IMR-90 (cell line): Measurements from ENCODE around the gene DLGAP4.

Experiments
- CEBPB ChIP-seq: IDR thresholded peaks from 2 replicates; pipeline ENCODE4 v1.6.1; 2012; ENCODE audit warnings: low read depth, low read length, improper control_type of control experiment
- CHD1 ChIP-seq: IDR thresholded peaks from 2 replicates; pipeline ENCODE4 v1.6.1; 2012; ENCODE audit warnings: low read depth, low read length, improper control_type of control experiment
- CTCF ChIP-seq: conservative IDR thresholded peaks from 2 replicates; pipeline ENCODE4 v1.5.1; 2012; ENCODE audit warnings: mild to moderate bottlenecking, low read depth, low read length, improper control_type of control experiment
- MAZ ChIP-seq: IDR thresholded peaks from 2 replicates; pipeline ENCODE4 v1.6.1; 2012; ENCODE audit warnings: low read depth, mild to moderate bottlenecking, low read length, improper control_type of control experiment, moderate library complexity, borderline replicate concordance
- MXI1 ChIP-seq: IDR thresholded peaks from 2 replicates; pipeline ENCODE4 v1.6.1; 2012; ENCODE audit warnings: low read depth, mild to moderate bottlenecking, low read length, moderate library complexity, borderline replicate concordance
- POLR2A ChIP-seq: IDR thresholded peaks from 2 replicates; pipeline ENCODE4 v1.6.1; 2012; ENCODE audit warnings: mild to moderate bottlenecking, low read depth, low read length
- RAD21 ChIP-seq: IDR thresholded peaks from 2 replicates; pipeline ENCODE4 v1.6.1; 2012; ENCODE audit warnings: low read length, improper control_type of control experiment
- RCOR1 ChIP-seq: IDR thresholded peaks from 2 replicates; pipeline ENCODE4 v1.6.1; 2012; ENCODE audit warnings: mild to moderate bottlenecking, low read length, improper control_type of control experiment; ENCODE audit not compliant: insufficient replicate concordance
- SMC3 ChIP-seq: fragments of 150-350 bp; IDR thresholded peaks from 2 replicates; pipeline ENCODE4 v1.6.1; 2016; ENCODE audit warnings: low read depth, mild to moderate bottlenecking, antibody characterized with exemption, low read length, moderate library complexity
- USF2 ChIP-seq: fragments of 150-350 bp; IDR thresholded peaks from 2 replicates; pipeline ENCODE4 v1.6.1; 2017; ENCODE audit warnings: mild to moderate bottlenecking, antibody characterized with exemption, low read length, low read depth

- TF ChIP-seq CTCF: no peak
- TF ChIP-seq POLR2A: no peak
- TF ChIP-seq RAD21: no peak
- no peak for TF ChIP-seq RCOR1
- TF ChIP-seq USF2: no peak
- TF ChIP-seq SMC3: no peak
- no peak for TF ChIP-seq MAZ
- no peak for TF ChIP-seq MXI1
- no peak for TF ChIP-seq CEBPB
- no peak for TF ChIP-seq CHD1
These were observed 8.8 kb downstream of the DLGAP4 start for GRCh38 chr20:36314734-36315544.
